Psoas muscle (tissue), 8 donors: ENCODE results near the gene FBLN1. TPM values are rescaled to one million over a fixed set of nuclear protein-coding genes. Genes with fewer than 3 reads are reported as not detected.
A peak's percentile ranks its signal among the peaks of the same experiment; 100 is the strongest.

ENCODE experiments used
- ATAC-seq, 4 donors: fragments of 200-7000 bp; cut with Tn5 transposase; one replicate each; pipeline ENCODE4 v1.9.1; 2020; ENCODE audit warnings: moderate library complexity in 3 of 4, mild to moderate bottlenecking in 2 of 4
- DNase-seq, 2 donors: peaks; one replicate each; pipeline ENCODE4 v3.0.0-alpha.2; 2020
- H3K27ac ChIP-seq: fragments of 200-600 bp; one replicate; pipeline ENCODE4 v1.8.0; 2022
- H3K27me3 ChIP-seq, 3 donors: fragments of 200-600 bp in 1 of 3; one replicate each; pipeline versions ENCODE4 v1.6.1 to v1.8.0; 2013 to 2022; ENCODE audit warnings: low read length in 2 of 3, mild to moderate bottlenecking in 2 of 3, moderate library complexity in 1 of 3; ENCODE audit not compliant: insufficient read depth in 3 of 3
- H3K36me3 ChIP-seq, 2 donors: fragments of 200-600 bp in 1 of 2; one replicate each; pipeline versions ENCODE4 v1.6.1 to v1.8.0; 2013 to 2022; ENCODE audit warnings: low read depth in 1 of 2, mild to moderate bottlenecking in 1 of 2, moderate library complexity in 1 of 2; ENCODE audit not compliant: insufficient read depth in 1 of 2
- H3K4me1 ChIP-seq: fragments of 200-600 bp; one replicate; pipeline ENCODE4 v1.8.0; 2022
- H3K4me3 ChIP-seq: fragments of 200-600 bp; one replicate; pipeline ENCODE4 v1.8.0; 2022; ENCODE audit warnings: mild to moderate bottlenecking
- H3K9me3 ChIP-seq: fragments of 200-600 bp; one replicate; pipeline ENCODE4 v1.8.0; 2022
- WGBS, 3 donors: extraction: QIAGEN DNeasy Blood & Tissue Kit; methylation state at CpG; one replicate each; pipeline versions ENCODE4 v1.1.6 to v1.1.7; 2013; 5-methylcytosine and 5-hydroxymethylcytosine counted together
- intact Hi-C, 2 donors: fragments of 100-400 bp; cut with DNase I; formaldehyde crosslinking; loops; one replicate each; pipeline versions ENCODE4 v1.11.0 to v1.14.2; 2022
- polyA plus RNA-seq, 3 donors: library from polyadenylated mRNA; stranded (reverse); fragments of 200-250 nt; gene quantifications; one replicate each; pipeline ENCODE4 v1.2.3, GENCODE V29; 2013
- total RNA-seq, 4 donors: library from RNA; stranded (reverse); fragmentation: NEBNext Ultra II Directional in 2 of 4; extraction: Animal tissue kit (Norgen Biotek cat#: 25700) in 2 of 4; gene quantifications; one replicate each; pipeline versions ENCODE4 v1.2.1 to v1.2.4, GENCODE V29; 2021 to 2023
- TF ChIP-seq, protein P1 (sequence below): fragments of 200-600 bp; IDR thresholded peaks from one replicate; pipeline ENCODE4 v1.8.0; 2022; ENCODE audit warnings: antibody characterized with exemption
- donor health status: healthy with polysubstance abuse.
- donor health status: DM: no; HTN: no; CAD: no; lungs with moderate emphysema.
- donor health status: Bipolar disorder and iron deficiency.
- donor health status: healthy.
- donor health status: DM: yes; HTN: yes; CAD: no.
- donor health status: DM: no; HTN: no; CAD: no.
- donor health status: DM: no; HTN: no; CAD: no.
- donor health status: DM: yes; HTN: yes; CAD: no.

FBLN1 gene
- total and polyA plus RNA-seq, 7 donors = 10.5 to 95.7 (median 19.3) TPM

DNA sequence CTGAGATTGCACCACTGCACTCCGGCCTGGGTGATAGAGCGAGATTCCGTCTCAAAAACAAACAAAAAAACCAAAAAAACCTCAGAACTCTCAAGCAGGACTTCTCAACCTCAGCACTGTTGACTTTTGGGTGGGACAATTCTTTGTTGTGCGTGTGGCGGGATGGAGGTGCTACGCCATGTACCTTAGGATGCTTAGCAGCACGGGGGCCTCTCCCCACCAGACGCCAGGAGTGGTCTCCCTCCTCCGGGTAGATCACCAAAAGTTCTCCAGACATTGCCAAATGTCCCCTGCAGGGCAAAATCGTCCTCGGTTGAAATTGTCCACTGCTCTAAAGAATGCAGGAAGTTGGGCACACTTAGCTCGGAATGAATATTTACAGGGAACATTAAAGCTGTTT is 142.0 kb downstream of the FBLN1 start:
- TF ChIP-seq, protein P1, sequence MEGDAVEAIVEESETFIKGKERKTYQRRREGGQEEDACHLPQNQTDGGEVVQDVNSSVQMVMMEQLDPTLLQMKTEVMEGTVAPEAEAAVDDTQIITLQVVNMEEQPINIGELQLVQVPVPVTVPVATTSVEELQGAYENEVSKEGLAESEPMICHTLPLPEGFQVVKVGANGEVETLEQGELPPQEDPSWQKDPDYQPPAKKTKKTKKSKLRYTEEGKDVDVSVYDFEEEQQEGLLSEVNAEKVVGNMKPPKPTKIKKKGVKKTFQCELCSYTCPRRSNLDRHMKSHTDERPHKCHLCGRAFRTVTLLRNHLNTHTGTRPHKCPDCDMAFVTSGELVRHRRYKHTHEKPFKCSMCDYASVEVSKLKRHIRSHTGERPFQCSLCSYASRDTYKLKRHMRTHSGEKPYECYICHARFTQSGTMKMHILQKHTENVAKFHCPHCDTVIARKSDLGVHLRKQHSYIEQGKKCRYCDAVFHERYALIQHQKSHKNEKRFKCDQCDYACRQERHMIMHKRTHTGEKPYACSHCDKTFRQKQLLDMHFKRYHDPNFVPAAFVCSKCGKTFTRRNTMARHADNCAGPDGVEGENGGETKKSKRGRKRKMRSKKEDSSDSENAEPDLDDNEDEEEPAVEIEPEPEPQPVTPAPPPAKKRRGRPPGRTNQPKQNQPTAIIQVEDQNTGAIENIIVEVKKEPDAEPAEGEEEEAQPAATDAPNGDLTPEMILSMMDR = no peak
- intact Hi-C loops = loop anchor here (5.0 to 10.0 kb wide), 2 partner anchors 190 to 218 kb away; no protein-coding TSS in a partner anchor
- no peaks in the 10 kb centered on the region for H3K4me1 ChIP-seq

DNA sequence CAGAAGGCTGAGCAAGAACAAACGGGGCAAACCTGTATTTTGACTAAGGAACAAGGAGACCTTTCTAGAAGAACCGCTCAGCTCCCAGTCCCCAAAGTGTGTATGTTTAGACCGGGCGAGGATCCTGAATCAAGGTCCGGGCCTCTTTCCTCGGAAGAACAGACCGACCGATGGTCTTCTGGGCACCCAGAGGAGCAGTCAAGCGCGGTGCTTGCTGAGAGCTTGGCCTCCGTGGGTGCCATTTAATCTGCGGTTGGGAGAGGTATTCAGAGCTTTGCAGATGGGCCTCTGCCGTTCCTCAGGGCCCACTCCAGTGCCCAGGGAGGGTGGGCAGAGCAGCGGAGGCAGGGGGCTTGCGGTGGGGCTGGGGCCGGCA is 142.5 kb downstream of the FBLN1 start:
- intact Hi-C loops = loop anchor here (5.0 to 10.0 kb wide), 2 partner anchors 190 to 217 kb away; no protein-coding TSS in a partner anchor
- DNase-seq = no peak
- Histone ChIP-seq H3K36me3 (no peaks in the 10 kb centered on the region), H3K9me3 (no peaks in the 10 kb centered on the region), H3K27me3 (peaks cover 0 to 29% (median 0%) of the 10 kb centered on the region in 3 donors), H3K4me3 (no peak overlapping the region), H3K4me1 (no peaks in the 10 kb centered on the region), H3K27ac (no peak overlapping the region)
- 34 to 40% (median 39%) methylated on average over 16 of the region's 16 CpGs for WGBS, 3 donors
- TF ChIP-seq, protein P1 = no peak
- ATAC-seq = peak in 1 of 4 donors; percentile 3

More for the DNA sequence above, 142.0 kb downstream of the FBLN1 start:
- H3K27ac ChIP-seq = no peak overlapping the region
- 85% methylated on average over 12 of the region's 12 CpGs for WGBS, 3 donors
- DNase-seq = no peak
- no peak overlapping the region for H3K4me3 ChIP-seq
- no peaks in the 10 kb centered on the region for H3K36me3 ChIP-seq
- no peaks in the 10 kb centered on the region for H3K9me3 ChIP-seq
- ATAC-seq = no peak
- peaks cover 0 to 29% (median 0%) of the 10 kb centered on the region in 3 donors for H3K27me3 ChIP-seq

DNA sequence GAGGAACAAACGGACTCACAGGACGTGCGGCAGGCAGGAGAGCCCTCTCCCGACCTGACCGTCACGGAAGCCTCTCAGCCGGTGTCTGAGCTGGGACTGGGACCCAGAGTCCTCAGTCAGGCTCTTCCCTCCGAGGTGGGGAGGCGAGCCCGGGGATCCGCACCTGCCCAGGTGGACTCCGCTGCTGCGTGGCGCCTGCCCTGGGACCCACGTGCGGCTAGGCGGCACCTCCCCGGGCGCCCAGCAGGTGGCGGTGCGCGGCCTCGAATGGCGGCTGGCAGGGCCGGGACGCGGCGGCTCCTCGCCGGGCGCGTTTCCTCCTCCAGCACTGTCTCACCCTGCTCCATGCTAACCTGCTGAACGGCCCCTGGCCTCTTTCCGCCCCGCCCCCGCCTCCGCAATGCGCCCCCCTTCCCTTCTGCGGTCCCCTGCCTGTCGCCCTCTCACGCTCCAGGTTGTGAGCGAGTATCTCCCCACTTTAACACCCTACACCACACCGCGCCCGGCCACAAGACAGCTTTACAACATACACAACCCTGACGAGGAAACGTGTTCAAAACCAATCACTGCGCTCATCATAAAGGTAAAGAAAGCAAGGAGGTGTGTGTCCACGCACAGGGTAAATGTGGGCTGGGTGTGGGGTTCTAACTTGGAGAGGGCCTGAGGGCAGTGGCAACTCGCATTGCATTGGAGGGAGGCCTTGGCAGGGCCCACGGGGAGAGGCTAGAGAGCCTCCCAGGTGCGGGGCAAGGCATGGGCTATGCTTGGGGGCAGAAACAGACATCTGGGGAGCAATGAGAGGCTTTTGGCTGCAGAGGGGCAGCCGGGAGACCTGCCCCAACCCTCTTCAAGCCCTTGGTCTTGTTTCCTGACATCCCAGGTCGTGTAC is 143.1 kb downstream of the FBLN1 start:
- TF ChIP-seq, protein P1 = peak; percentile 98
- ATAC-seq = peak; percentile 92 to 99 (median 96)
- no peak overlapping the region for H3K27ac ChIP-seq
- no peaks in the 10 kb centered on the region for H3K4me1 ChIP-seq
- WGBS, 3 donors = 22 to 27% (median 26%) methylated on average over 43 to 54 of the region's 54 CpGs
- intact Hi-C loops = loop anchor here (5.0 to 10.0 kb wide), 2 partner anchors 189 to 217 kb away; no protein-coding TSS in a partner anchor
- no peaks in the 10 kb centered on the region for H3K36me3 ChIP-seq
- DNase-seq = peak; percentile 77 to 86
- no peak overlapping the region for H3K4me3 ChIP-seq
- H3K9me3 ChIP-seq = no peaks in the 10 kb centered on the region
- peaks cover 0 to 29% (median 0%) of the 10 kb centered on the region in 3 donors for H3K27me3 ChIP-seq

DNA sequence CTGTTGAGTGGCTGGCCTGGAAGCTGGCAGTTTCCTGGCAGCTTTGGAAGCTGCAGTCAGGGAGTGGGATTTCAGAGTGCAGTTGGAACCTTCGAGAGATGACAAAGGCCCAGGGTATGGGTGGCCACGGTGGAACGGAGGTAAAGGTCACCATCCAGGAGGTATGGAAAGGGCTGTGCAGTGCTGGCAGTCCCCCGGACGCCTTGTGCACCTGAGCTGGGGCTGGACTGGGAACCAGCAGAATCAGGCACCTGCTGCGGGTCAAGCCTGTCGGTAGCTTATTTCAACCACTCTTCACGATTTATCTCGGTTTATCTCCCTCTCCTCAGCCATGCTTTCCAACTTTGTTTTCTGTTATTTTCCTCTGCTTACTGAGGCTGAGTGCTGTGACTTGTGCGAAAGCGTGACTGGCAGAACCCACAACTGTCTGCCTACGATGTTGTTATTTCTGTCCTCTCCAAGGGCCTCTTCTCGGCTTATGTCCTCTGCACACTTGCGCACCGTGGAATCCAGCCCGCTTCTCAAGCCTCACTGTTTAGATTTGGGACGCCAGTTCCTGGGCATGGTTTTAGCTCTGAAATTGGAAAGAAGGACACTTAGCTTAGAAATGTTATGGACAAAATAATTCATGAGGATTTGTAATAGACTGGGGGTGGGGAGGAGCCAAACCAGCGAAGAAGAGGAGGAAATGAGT is 145.0 kb downstream of the FBLN1 start:
- Histone ChIP-seq H3K27me3 (peaks cover 0 to 33% (median 0%) of the 10 kb centered on the region in 3 donors), H3K4me1 (no peaks in the 10 kb centered on the region), H3K9me3 (no peaks in the 10 kb centered on the region), H3K36me3 (no peaks in the 10 kb centered on the region), H3K4me3 (no peak overlapping the region), H3K27ac (no peak overlapping the region)
- intact Hi-C loops = loop anchor here (1.0 to 10.0 kb wide), 3 partner anchors 69 to 215 kb away; no protein-coding TSS in a partner anchor
- no peak for ATAC-seq
- TF ChIP-seq, protein P1 = no peak
- WGBS, 3 donors = 78 to 82% (median 80%) methylated on average over 18 of the region's 18 CpGs
- no peak for DNase-seq
